ENCODE measurements around the gene DMWD. TPM values are rescaled to one million over a fixed set of nuclear protein-coding genes. Genes with fewer than 3 reads are reported as not detected.
A peak's percentile ranks its signal among the peaks of the same experiment; 100 is the strongest.

Gene DMWD
- total and polyA plus RNA-seq, 2 of the 13 experiments (the other 11 are each of a cell fraction or from before 2014, with no cell fraction given) = 10.3 to 14.9 TPM

DNA sequence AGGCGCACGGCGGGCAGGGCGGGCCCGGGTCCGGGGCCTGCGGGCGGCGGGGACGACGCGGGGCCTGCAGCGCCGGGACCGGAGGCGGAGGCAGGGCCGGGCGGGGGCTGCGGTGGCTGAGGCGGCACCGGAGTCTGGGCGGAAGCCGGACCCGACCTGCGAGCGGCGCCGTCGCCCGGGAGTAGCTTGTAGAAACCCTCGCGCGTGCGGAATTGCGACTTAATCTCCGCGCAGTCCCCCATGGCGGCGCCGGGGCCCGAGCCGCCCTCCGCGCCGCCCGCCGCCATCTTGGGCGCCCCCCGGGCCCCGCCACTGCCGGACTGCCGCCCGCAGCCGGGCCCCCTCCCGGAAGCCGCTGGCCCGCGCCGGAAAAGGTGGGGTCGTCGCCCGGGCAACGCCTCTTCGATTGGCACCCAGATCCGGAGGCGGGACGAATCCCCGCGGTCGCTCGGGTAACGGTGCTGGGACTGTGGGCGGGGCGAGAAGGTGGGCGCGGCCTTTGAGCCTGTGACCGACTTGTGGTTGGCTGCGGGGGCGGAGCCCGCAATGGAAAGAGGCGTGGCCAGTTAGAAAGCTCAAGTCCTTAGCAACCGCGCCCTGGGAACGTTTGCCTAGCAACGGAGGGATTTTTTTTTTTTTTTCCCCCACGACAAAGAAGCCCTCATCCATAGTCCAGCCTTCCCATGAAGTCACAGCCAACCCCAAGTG is at the start of gene DMWD (continued):
- TF ChIP-seq, protein P1, sequence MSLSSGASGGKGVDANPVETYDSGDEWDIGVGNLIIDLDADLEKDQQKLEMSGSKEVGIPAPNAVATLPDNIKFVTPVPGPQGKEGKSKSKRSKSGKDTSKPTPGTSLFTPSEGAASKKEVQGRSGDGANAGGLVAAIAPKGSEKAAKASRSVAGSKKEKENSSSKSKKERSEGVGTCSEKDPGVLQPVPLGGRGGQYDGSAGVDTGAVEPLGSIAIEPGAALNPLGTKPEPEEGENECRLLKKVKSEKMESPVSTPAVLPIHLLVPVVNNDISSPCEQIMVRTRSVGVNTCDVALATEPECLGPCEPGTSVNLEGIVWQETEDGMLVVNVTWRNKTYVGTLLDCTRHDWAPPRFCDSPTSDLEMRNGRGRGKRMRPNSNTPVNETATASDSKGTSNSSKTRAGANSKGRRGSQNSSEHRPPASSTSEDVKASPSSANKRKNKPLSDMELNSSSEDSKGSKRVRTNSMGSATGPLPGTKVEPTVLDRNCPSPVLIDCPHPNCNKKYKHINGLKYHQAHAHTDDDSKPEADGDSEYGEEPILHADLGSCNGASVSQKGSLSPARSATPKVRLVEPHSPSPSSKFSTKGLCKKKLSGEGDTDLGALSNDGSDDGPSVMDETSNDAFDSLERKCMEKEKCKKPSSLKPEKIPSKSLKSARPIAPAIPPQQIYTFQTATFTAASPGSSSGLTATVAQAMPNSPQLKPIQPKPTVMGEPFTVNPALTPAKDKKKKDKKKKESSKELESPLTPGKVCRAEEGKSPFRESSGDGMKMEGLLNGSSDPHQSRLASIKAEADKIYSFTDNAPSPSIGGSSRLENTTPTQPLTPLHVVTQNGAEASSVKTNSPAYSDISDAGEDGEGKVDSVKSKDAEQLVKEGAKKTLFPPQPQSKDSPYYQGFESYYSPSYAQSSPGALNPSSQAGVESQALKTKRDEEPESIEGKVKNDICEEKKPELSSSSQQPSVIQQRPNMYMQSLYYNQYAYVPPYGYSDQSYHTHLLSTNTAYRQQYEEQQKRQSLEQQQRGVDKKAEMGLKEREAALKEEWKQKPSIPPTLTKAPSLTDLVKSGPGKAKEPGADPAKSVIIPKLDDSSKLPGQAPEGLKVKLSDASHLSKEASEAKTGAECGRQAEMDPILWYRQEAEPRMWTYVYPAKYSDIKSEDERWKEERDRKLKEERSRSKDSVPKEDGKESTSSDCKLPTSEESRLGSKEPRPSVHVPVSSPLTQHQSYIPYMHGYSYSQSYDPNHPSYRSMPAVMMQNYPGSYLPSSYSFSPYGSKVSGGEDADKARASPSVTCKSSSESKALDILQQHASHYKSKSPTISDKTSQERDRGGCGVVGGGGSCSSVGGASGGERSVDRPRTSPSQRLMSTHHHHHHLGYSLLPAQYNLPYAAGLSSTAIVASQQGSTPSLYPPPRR (CRISPR knock-in tag; IDR thresholded peaks at IDR 0.05; ENCODE audit: borderline replicate concordance) = no peak
- TF ChIP-seq, protein P2, sequence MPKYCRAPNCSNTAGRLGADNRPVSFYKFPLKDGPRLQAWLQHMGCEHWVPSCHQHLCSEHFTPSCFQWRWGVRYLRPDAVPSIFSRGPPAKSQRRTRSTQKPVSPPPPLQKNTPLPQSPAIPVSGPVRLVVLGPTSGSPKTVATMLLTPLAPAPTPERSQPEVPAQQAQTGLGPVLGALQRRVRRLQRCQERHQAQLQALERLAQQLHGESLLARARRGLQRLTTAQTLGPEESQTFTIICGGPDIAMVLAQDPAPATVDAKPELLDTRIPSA (CRISPR knock-in tag; IDR thresholded peaks at IDR 0.05; ENCODE audit: borderline replicate concordance) = no peak
- TF ChIP-seq ATF1 (CRISPR knock-in tag; IDR thresholded peaks at IDR 0.05) (no peak), NFYC (CRISPR knock-in tag; IDR thresholded peaks at IDR 0.05) (peak; percentile 73), FOXJ3 (CRISPR knock-in tag; IDR thresholded peaks at IDR 0.05; ENCODE audit: borderline replicate concordance) (no peak), ZNF746 (CRISPR knock-in tag; IDR thresholded peaks at IDR 0.05) (no peak), ZNF367 (CRISPR knock-in tag; IDR thresholded peaks at IDR 0.05; ENCODE audit: borderline replicate concordance) (no peak)
- TF ChIP-seq, protein P3, sequence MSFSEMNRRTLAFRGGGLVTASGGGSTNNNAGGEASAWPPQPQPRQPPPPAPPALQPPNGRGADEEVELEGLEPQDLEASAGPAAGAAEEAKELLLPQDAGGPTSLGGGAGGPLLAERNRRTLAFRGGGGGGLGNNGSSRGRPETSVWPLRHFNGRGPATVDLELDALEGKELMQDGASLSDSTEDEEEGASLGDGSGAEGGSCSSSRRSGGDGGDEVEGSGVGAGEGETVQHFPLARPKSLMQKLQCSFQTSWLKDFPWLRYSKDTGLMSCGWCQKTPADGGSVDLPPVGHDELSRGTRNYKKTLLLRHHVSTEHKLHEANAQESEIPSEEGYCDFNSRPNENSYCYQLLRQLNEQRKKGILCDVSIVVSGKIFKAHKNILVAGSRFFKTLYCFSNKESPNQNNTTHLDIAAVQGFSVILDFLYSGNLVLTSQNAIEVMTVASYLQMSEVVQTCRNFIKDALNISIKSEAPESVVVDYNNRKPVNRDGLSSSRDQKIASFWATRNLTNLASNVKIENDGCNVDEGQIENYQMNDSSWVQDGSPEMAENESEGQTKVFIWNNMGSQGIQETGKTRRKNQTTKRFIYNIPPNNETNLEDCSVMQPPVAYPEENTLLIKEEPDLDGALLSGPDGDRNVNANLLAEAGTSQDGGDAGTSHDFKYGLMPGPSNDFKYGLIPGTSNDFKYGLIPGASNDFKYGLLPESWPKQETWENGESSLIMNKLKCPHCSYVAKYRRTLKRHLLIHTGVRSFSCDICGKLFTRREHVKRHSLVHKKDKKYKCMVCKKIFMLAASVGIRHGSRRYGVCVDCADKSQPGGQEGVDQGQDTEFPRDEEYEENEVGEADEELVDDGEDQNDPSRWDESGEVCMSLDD (CRISPR knock-in tag; IDR thresholded peaks at IDR 0.05; ENCODE audit: borderline replicate concordance) = no peak
- TF ChIP-seq, protein P4, sequence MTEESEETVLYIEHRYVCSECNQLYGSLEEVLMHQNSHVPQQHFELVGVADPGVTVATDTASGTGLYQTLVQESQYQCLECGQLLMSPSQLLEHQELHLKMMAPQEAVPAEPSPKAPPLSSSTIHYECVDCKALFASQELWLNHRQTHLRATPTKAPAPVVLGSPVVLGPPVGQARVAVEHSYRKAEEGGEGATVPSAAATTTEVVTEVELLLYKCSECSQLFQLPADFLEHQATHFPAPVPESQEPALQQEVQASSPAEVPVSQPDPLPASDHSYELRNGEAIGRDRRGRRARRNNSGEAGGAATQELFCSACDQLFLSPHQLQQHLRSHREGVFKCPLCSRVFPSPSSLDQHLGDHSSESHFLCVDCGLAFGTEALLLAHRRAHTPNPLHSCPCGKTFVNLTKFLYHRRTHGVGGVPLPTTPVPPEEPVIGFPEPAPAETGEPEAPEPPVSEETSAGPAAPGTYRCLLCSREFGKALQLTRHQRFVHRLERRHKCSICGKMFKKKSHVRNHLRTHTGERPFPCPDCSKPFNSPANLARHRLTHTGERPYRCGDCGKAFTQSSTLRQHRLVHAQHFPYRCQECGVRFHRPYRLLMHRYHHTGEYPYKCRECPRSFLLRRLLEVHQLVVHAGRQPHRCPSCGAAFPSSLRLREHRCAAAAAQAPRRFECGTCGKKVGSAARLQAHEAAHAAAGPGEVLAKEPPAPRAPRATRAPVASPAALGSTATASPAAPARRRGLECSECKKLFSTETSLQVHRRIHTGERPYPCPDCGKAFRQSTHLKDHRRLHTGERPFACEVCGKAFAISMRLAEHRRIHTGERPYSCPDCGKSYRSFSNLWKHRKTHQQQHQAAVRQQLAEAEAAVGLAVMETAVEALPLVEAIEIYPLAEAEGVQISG (CRISPR knock-in tag; IDR thresholded peaks at IDR 0.05) = 0 out of 2 replicates have a peak, but pooled peaks have one; percentile 20
- TF ChIP-seq, protein P5, sequence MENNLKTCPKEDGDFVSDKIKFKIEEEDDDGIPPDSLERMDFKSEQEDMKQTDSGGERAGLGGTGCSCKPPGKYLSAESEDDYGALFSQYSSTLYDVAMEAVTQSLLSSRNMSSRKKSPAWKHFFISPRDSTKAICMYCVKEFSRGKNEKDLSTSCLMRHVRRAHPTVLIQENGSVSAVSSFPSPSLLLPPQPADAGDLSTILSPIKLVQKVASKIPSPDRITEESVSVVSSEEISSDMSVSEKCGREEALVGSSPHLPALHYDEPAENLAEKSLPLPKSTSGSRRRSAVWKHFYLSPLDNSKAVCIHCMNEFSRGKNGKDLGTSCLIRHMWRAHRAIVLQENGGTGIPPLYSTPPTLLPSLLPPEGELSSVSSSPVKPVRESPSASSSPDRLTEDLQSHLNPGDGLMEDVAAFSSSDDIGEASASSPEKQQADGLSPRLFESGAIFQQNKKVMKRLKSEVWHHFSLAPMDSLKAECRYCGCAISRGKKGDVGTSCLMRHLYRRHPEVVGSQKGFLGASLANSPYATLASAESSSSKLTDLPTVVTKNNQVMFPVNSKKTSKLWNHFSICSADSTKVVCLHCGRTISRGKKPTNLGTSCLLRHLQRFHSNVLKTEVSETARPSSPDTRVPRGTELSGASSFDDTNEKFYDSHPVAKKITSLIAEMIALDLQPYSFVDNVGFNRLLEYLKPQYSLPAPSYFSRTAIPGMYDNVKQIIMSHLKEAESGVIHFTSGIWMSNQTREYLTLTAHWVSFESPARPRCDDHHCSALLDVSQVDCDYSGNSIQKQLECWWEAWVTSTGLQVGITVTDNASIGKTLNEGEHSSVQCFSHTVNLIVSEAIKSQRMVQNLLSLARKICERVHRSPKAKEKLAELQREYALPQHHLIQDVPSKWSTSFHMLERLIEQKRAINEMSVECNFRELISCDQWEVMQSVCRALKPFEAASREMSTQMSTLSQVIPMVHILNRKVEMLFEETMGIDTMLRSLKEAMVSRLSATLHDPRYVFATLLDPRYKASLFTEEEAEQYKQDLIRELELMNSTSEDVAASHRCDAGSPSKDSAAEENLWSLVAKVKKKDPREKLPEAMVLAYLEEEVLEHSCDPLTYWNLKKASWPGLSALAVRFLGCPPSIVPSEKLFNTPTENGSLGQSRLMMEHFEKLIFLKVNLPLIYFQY (CRISPR knock-in tag; IDR thresholded peaks at IDR 0.05; ENCODE audit: borderline replicate concordance) = no peak
- TF ChIP-seq, protein P6, sequence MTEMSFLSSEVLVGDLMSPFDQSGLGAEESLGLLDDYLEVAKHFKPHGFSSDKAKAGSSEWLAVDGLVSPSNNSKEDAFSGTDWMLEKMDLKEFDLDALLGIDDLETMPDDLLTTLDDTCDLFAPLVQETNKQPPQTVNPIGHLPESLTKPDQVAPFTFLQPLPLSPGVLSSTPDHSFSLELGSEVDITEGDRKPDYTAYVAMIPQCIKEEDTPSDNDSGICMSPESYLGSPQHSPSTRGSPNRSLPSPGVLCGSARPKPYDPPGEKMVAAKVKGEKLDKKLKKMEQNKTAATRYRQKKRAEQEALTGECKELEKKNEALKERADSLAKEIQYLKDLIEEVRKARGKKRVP (CRISPR knock-in tag; IDR thresholded peaks at IDR 0.05) = no peak
